ENCODE data around the gene ULBP2. TPM values are rescaled to one million over a fixed set of nuclear protein-coding genes. Genes with fewer than 3 reads are reported as not detected.
"Not testable (repeated sequence)": the region's sequence is repeated elsewhere in the genome, so short reads cannot be mapped to it uniquely, and the experiment has no call there.

Gene ULBP2
- total and polyA plus RNA-seq, 2 donors: 0.26 to 0.49 TPM

DNA sequence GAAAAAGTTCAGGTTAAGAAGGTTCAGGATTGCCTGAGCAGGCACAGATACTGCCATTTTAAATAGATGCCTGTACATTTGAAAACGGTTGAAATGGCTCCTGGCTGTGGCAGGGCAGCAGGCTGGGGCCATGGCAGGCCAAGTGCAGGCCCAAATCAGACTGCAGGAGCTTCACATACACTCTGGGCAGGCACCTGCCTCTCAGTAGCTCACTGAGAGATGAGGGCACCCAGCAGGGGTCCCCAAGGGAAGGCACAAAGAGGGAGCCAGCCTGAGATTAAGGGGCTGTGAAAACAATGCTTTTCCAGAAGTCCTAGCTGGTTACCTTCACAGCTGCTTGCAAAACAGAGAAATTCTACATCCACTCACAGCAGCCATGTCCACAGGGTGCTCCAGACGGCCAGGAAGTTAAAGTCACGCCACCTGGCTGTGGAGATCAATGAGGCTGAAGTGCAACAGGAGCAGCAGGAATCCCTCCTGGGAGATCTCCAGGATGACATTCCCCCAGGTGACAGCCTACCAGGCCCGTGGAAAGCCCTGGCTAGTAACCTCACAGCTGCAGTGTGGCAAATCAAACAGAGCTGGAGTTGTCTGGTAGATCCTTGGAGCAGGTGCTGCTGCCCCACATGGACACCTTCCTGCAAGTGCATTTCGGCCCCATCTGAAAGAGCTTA lies 37.7 kb upstream of the ULBP2 start:
- no peak overlapping the region for H3K27ac ChIP-seq (ENCODE audit: low read depth)
- no peaks in the 10 kb centered on the region for H3K4me1 ChIP-seq (ENCODE audit: insufficient read depth)
- no peak for DNase-seq (ENCODE audit: extremely low spot score)
- no peak overlapping the region for H3K4me3 ChIP-seq (ENCODE audit: low read depth, low read length)
- no peaks in the 10 kb centered on the region for H3K36me3 ChIP-seq (ENCODE audit: insufficient read depth)
- 70% methylated on average over 5 of the region's 5 CpGs for WGBS

DNA sequence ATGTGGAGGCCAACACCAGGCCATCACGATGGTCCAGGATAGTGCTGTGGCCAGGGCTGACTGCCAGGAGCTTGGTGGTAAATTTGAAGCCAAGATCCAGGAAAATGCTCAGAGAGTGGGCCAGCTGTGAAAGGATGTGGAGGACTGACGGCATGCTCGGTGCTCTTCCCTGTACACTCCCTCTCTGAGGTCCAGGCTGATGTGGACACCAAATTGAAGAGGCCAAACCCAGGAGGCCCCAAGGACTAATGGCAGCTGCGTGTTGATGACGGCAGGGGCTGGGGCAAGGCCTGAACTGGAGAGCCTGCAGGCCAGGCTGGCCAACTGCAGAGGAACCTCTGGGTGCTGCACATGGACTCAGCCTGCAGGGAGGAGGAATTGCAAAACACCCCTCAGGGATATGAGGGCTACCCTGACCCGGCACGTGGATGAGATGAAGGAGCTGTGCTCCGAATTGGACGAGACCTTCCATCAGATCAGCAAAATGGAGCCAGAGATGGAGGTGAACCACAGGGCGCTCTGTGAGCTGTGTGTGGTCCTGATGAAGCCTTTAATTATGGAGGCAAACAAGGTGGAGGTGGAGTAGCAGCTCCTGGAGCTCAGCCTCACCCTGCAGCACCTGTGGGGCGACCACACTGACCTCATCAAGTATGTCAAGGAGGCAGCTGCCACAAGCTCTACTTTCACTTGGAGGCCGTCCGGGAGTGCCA lies 37.0 kb upstream of the ULBP2 start:
- 84% methylated on average over 13 of the region's 13 CpGs for WGBS
- Histone ChIP-seq H3K4me3 (ENCODE audit: low read depth, low read length) (no peak overlapping the region), H3K27ac (ENCODE audit: low read depth) (no peak overlapping the region), H3K4me1 (ENCODE audit: insufficient read depth) (no peaks in the 10 kb centered on the region), H3K36me3 (ENCODE audit: insufficient read depth) (no peaks in the 10 kb centered on the region)
- no peak for DNase-seq (ENCODE audit: extremely low spot score)

DNA sequence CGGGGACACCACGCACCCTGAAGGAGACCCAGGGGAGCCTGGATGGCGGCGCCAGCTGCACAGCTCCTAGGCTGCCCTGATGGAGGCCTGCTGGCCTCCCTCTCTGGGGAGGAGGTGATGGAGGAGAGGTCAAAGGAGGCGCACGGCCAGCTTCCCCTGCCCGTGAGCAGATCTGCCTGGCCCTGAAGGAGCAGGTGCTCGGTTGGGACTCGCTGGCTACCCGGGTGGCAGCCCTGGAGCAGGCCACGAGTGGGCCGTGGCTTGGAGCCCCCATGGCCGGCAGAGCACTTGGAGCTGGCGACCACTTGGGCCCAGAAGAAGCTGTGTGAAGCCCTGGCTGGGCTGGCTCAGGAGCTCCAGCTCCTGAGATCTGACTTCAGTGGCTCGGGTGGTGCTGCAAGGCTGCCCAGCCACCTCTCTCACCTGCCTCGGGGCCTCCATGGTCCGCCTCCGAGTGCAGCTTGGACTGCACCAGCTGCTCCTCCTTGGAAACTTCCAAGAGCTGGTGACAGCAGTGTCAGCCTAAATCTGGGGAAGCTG lies 36.4 kb upstream of the ULBP2 start:
- no peak overlapping the region for H3K4me3 ChIP-seq (ENCODE audit: low read depth, low read length)
- 93% methylated on average over 18 of the region's 18 CpGs for WGBS
- no peak for DNase-seq (ENCODE audit: extremely low spot score)
- no peaks in the 10 kb centered on the region for H3K4me1 ChIP-seq (ENCODE audit: insufficient read depth)
- no peaks in the 10 kb centered on the region for H3K36me3 ChIP-seq (ENCODE audit: insufficient read depth)
- no peak overlapping the region for H3K27ac ChIP-seq (ENCODE audit: low read depth)

- DNase-seq (ENCODE audit: extremely low spot score): no peak
- Histone ChIP-seq H3K4me3 (ENCODE audit: low read depth, low read length) (no peak overlapping the region), H3K4me1 (ENCODE audit: insufficient read depth) (no peaks in the 10 kb centered on the region), H3K36me3 (ENCODE audit: insufficient read depth) (no peaks in the 10 kb centered on the region), H3K27ac (ENCODE audit: low read depth) (no peak overlapping the region)
- 86% methylated on average over 6 of the region's 6 CpGs for WGBS
Observed at GRCh38 chr6:149905911-149906371, 35.9 kb upstream of the ULBP2 start.

DNA sequence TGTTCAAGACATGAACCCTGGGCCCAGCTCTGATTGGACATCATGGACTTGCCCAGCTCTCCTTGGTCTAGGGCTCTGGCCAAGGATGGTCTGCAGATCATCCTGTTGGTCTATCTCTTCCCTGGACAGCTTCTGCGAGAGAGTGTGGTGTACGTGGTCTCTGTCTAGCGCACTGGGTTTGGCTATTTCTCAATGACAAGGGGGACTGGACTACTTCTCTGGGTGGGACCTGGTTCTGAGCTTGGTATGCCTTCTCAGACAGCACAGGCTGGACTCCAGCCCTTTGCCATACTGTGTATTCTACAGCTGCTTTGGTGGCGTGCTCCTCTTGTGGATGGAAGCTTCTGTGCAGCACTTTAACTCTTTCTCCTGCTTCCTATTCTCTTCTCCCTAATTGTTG lies 35.4 kb upstream of the ULBP2 start:
- no peak for DNase-seq (ENCODE audit: extremely low spot score)
- H3K4me3 ChIP-seq (ENCODE audit: low read depth, low read length): no peak overlapping the region
- WGBS: 95% methylated on average over 4 of the region's 4 CpGs

DNA sequence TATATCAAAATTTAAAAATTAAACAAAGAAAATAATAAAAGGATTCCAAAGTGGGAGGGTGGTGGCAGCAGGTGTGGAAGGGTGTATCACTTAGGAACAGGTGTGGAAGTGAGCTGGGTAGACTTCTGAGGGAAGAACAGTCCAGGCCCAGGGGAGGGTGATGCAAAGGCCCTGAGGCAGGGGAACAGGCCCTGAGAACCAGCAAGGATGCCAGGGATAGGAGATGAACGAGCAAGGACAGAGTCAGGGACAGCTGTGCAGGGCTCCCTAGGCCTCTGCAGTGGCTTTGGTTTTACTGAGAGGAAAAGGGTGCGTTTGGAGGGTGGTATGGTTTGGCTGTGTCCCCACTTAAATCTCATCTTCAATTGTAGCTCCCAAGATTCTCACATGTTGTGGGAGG lies 34.5 kb upstream of the ULBP2 start:
- no peaks in the 10 kb centered on the region for H3K36me3 ChIP-seq (ENCODE audit: insufficient read depth)
- no peak overlapping the region for H3K4me3 ChIP-seq (ENCODE audit: low read depth, low read length)
- no peak for DNase-seq (ENCODE audit: extremely low spot score)
- H3K4me1 ChIP-seq (ENCODE audit: insufficient read depth): no peaks in the 10 kb centered on the region
- 83% methylated on average over 2 of the region's 2 CpGs for WGBS
- no peak overlapping the region for H3K27ac ChIP-seq (ENCODE audit: low read depth)

More for the DNA sequence above, 35.4 kb upstream of the ULBP2 start:
- no peaks in the 10 kb centered on the region for H3K4me1 ChIP-seq (ENCODE audit: insufficient read depth)
- H3K27ac ChIP-seq (ENCODE audit: low read depth): no peak overlapping the region
- no peaks in the 10 kb centered on the region for H3K36me3 ChIP-seq (ENCODE audit: insufficient read depth)

DNA sequence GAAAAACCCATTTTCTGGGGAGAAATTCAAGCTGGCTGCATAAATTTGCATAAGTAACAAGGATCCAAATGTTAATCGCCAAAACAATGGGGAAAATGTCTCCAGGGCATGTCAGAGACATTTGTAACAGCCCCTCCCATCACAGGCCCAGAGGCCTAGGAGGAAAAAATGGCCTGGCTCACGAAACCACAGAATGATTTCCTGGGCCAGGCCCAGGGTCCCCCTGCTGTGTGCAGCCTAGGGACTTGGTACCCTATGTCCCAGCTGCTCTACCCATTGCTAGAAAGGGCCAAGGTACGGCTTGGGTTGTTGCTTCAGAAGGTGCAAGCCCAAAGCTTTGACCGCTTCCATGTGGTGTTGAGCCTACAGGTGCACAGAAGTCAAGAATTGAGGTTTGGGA lies 33.3 kb upstream of the ULBP2 start:
- not testable (repeated sequence) for H3K27ac ChIP-seq (ENCODE audit: low read depth); H3K4me3 ChIP-seq (ENCODE audit: low read depth, low read length); H3K4me1 ChIP-seq (ENCODE audit: insufficient read depth); H3K36me3 ChIP-seq (ENCODE audit: insufficient read depth); DNase-seq (ENCODE audit: extremely low spot score)
- WGBS: 76% methylated on average over 4 of the region's 4 CpGs

- H3K4me3 ChIP-seq (ENCODE audit: low read depth, low read length): no peak overlapping the region
Observed at GRCh38 chr6:149909701-149910470, 31.9 kb upstream of the ULBP2 start.

DNA sequence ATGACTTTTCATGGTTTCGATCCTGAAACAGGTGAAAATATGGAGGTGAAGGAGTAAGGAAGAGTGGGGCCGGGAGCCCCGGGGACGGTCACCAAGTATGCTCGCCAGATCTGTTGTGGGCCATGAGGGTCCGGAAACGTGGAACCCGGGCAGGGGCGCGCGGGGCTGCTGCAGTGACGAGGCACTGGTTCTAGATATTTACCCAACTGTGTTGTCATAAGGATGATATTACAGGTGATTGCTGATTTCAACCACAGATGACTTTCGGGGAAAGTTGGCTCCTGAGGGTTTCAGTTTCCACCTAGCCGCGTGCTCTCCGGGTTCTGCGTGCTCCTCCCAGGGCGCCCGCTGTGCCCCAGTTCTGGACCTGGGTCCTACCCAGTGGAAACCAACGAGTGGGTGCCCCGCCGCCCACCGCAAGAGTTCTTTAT lies 31.1 kb upstream of the ULBP2 start:
- Histone ChIP-seq H3K27ac (ENCODE audit: low read depth) (no peak overlapping the region), H3K4me3 (ENCODE audit: low read depth, low read length) (no peak overlapping the region), H3K36me3 (ENCODE audit: insufficient read depth) (no peaks in the 10 kb centered on the region), H3K4me1 (ENCODE audit: insufficient read depth) (no peaks in the 10 kb centered on the region)
- DNase-seq (ENCODE audit: extremely low spot score): no peak
- 94% methylated on average over 23 of the region's 23 CpGs for WGBS

More at GRCh38 chr6:149909701-149910470, 31.9 kb upstream of the ULBP2 start:
- Histone ChIP-seq H3K4me1 (ENCODE audit: insufficient read depth) (no peaks in the 10 kb centered on the region), H3K36me3 (ENCODE audit: insufficient read depth) (no peaks in the 10 kb centered on the region), H3K27ac (ENCODE audit: low read depth) (no peak overlapping the region)
- WGBS: 89% methylated on average over 9 of the region's 9 CpGs
- DNase-seq (ENCODE audit: extremely low spot score): no peak

GRCh38 chr6:149912680-149913079 lies 29.1 kb upstream of the ULBP2 start:
- 73% methylated on average over 3 of the region's 3 CpGs for WGBS
- H3K36me3 ChIP-seq (ENCODE audit: insufficient read depth); DNase-seq (ENCODE audit: extremely low spot score); H3K27ac ChIP-seq (ENCODE audit: low read depth); H3K4me1 ChIP-seq (ENCODE audit: insufficient read depth); H3K4me3 ChIP-seq (ENCODE audit: low read depth, low read length): not testable (repeated sequence)

DNA sequence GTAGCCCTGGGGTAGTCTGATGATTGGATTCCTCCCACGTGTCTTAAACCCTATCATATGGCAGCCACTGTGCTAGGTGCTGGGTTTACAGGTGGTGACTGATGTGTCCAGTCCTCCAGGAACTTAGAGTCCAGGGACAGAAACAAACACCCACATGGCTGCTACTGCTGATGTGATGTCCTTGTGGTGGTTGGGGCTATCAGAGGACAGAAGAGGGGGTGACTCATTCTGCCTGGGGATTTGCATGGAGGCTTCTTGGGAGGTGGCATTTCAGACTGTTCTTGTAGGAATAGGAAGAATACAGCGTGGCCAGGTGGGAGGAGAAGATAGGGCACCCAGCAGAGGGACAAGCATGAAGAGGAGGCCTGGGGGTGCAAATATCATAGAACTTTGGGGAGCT lies 28.7 kb upstream of the ULBP2 start:
- no peaks in the 10 kb centered on the region for H3K4me1 ChIP-seq (ENCODE audit: insufficient read depth)
- DNase-seq (ENCODE audit: extremely low spot score): no peak
- H3K4me3 ChIP-seq (ENCODE audit: low read depth, low read length): no peak overlapping the region
- H3K27ac ChIP-seq (ENCODE audit: low read depth): no peak overlapping the region
- 66% methylated on average over 2 of the region's 2 CpGs for WGBS
- no peaks in the 10 kb centered on the region for H3K36me3 ChIP-seq (ENCODE audit: insufficient read depth)

DNA sequence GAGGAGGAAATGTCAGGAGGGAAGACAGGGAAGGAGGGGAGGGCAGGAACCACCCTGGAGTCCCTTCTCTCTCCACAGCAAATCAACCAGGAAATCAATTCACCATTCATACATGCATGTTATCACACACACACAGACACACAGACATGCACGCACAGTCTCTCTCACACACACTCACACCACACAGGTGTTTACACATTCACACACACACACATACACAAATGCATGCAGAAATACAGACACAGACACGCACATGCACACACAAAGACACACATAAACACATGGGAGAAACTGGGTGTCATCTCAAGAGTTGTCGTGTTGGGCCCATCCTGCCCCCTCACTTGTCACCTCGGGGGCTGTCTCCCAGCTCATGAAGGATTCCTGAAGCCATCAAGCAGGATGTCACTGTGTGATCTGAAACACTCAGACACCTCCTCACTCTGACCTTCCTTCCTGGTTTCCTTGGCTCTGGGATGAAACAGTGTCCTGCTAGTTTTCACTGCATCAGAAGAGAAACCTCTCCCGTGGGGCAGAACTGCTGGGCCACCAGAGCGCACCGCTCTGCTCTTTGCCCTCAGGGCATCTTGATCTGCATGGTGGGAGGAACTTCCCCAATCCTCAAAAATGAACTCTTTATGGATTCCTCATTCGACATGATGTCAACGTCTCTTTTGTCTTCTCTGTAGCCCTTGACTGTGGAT lies 28.1 kb upstream of the ULBP2 start:
- Histone ChIP-seq H3K36me3 (ENCODE audit: insufficient read depth) (no peaks in the 10 kb centered on the region), H3K27ac (ENCODE audit: low read depth) (no peak overlapping the region), H3K4me1 (ENCODE audit: insufficient read depth) (no peaks in the 10 kb centered on the region), H3K4me3 (ENCODE audit: low read depth, low read length) (no peak overlapping the region)
- 66% methylated on average over 9 of the region's 9 CpGs for WGBS
- no peak for DNase-seq (ENCODE audit: extremely low spot score)

All from urinary bladder (tissue), 4 donors.